ENCODE measurements around the gene PHF10. TPM values are rescaled to one million over a fixed set of nuclear protein-coding genes. Genes with fewer than 3 reads are reported as not detected.

The PHF10 gene
- total and polyA plus RNA-seq, 7 experiments from 2014 or later = 17.1 to 124 (median 75.7) TPM

GRCh38 chr6:169692516-169692915 lies 31.8 kb downstream of the PHF10 start:
- no peaks in the 10 kb centered on the region for H3K27me3 ChIP-seq (ENCODE audit: control insufficient read depth in 2 of 2, insufficient read depth in 2 of 2, low read length in 2 of 2)
- intact Hi-C loops (cut with micrococcal nuclease) = no loop called here
- no peak overlapping the region for H3K27ac ChIP-seq (ENCODE audit: low read depth, low read length)
- H3K4me3 Mint-ChIP-seq = no peak overlapping the region
- ChIA-PET CTCF (no interaction called here), POLR2A (interaction anchor here (1.9 kb wide), 1 partner anchor 9 kb away, joined by 10 read pairs; the partner anchor contains the start of genes C6orf120 and WDR27)
- no peaks in the 10 kb centered on the region for H3K4me1 ChIP-seq (ENCODE audit: control insufficient read depth in 2 of 2, insufficient read depth in 2 of 2, low read length in 2 of 2)
- H3K36me3 Mint-ChIP-seq = peaks cover 5 to 60% (median 49%) of the 10 kb centered on the region in 5 donors
- DNase-seq = no peak
- H3K27ac Mint-ChIP-seq = no peak overlapping the region
- H3K36me3 ChIP-seq (ENCODE audit: control insufficient read depth in 2 of 3, insufficient read depth in 3 of 3, low read length in 3 of 3) = peaks cover 0 to 6% (median 1%) of the 10 kb centered on the region in 3 experiments
- H3K9me3 Mint-ChIP-seq = peaks cover 5 to 28% (median 9%) of the 10 kb centered on the region in 11 donors
- H3K9me3 ChIP-seq (ENCODE audit: control insufficient read depth in 2 of 3, low read length in 3 of 3) = peaks cover 0 to 4% (median 0%) of the 10 kb centered on the region in 3 experiments
- H3K4me3 ChIP-seq (ENCODE audit: low read length) = no peak overlapping the region
- no peaks in the 10 kb centered on the region for H3K27me3 Mint-ChIP-seq
- no peak for ATAC-seq
- H3K4me1 Mint-ChIP-seq = peaks cover 4 to 12% (median 6%) of the 10 kb centered on the region in 7 donors

- Mint-ChIP-seq H3K4me3 (no peak overlapping the region), H3K36me3 (peaks cover 11 to 71% (median 62%) of the 10 kb centered on the region in 5 donors), H3K9me3 (peaks cover 6 to 33% (median 13%) of the 10 kb centered on the region in 11 donors), H3K4me1 (peaks cover 4 to 12% (median 6%) of the 10 kb centered on the region in 7 donors), H3K27ac (no peak overlapping the region), H3K27me3 (no peaks in the 10 kb centered on the region)
- ChIA-PET CTCF (no interaction called here), POLR2A (no interaction called here)
- no peak overlapping the region for H3K4me3 ChIP-seq (ENCODE audit: low read length)
- H3K36me3 ChIP-seq (ENCODE audit: control insufficient read depth in 2 of 3, insufficient read depth in 3 of 3, low read length in 3 of 3) = peaks cover 0 to 12% (median 5%) of the 10 kb centered on the region in 3 experiments
- ATAC-seq = no peak
- DNase-seq = no peak
- intact Hi-C loops (cut with micrococcal nuclease) = no loop called here
- no peaks in the 10 kb centered on the region for H3K4me1 ChIP-seq (ENCODE audit: control insufficient read depth in 2 of 2, insufficient read depth in 2 of 2, low read length in 2 of 2)
- H3K27ac ChIP-seq (ENCODE audit: low read depth, low read length) = no peak overlapping the region
- H3K27me3 ChIP-seq (ENCODE audit: control insufficient read depth in 2 of 2, insufficient read depth in 2 of 2, low read length in 2 of 2) = no peaks in the 10 kb centered on the region
- H3K9me3 ChIP-seq (ENCODE audit: control insufficient read depth in 2 of 3, low read length in 3 of 3) = peaks cover 0 to 6% (median 0%) of the 10 kb centered on the region in 3 experiments
Measured at GRCh38 chr6:169691260-169691659, 33.0 kb downstream of the PHF10 start.

GRCh38 chr6:169689287-169689686 lies 35.0 kb downstream of the PHF10 start:
- Histone ChIP-seq H3K36me3 (ENCODE audit: control insufficient read depth in 2 of 3, insufficient read depth in 3 of 3, low read length in 3 of 3) (peaks cover 0 to 15% (median 5%) of the 10 kb centered on the region in 3 experiments), H3K9me3 (ENCODE audit: control insufficient read depth in 2 of 3, low read length in 3 of 3) (peaks cover 0 to 12% (median 4%) of the 10 kb centered on the region in 3 experiments), H3K4me1 (ENCODE audit: control insufficient read depth in 2 of 2, insufficient read depth in 2 of 2, low read length in 2 of 2) (no peaks in the 10 kb centered on the region), H3K4me3 (ENCODE audit: low read length) (no peak overlapping the region), H3K27me3 (ENCODE audit: control insufficient read depth in 2 of 2, insufficient read depth in 2 of 2, low read length in 2 of 2) (no peaks in the 10 kb centered on the region), H3K27ac (ENCODE audit: low read depth, low read length) (no peak overlapping the region)
- Mint-ChIP-seq H3K27me3 (no peaks in the 10 kb centered on the region), H3K4me1 (peaks cover 2 to 10% (median 5%) of the 10 kb centered on the region in 7 donors), H3K9me3 (peaks cover 7 to 40% (median 25%) of the 10 kb centered on the region in 11 donors), H3K27ac (no peak overlapping the region), H3K4me3 (no peak overlapping the region), H3K36me3 (peaks cover 15 to 78% (median 70%) of the 10 kb centered on the region in 5 donors)
- CTCF ChIA-PET = interaction anchor here (0.6 kb wide), 1 partner anchor 28 kb away, joined by 4 read pairs; no protein-coding TSS in a partner anchor
- intact Hi-C loops (cut with micrococcal nuclease) = no loop called here
- no peak for ATAC-seq
- no peak for DNase-seq
- POLR2A ChIA-PET = interaction anchor here (1.2 kb wide), 1 partner anchor 34 kb away, joined by 3 read pairs; no protein-coding TSS in a partner anchor

DNA sequence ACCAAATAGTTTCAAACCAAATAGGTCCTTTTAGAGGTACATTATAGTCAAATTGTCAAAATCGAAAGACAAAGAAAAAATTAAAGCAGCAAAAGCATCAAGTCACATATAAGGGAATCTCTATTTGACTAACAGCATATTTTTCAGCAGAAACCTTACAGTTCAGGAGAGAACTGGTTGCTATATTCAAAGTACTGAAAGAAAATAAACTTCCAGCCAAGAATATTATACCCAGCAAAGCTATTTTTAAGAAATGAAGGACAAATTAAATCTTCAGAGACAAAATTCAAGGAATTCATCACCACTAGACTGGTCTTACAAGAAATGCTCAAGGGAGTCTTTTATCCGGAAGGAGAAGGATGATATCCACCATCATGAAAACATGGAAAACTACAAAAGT lies 38.4 kb downstream of the PHF10 start:
- H3K9me3 Mint-ChIP-seq = peaks cover 3 to 28% (median 19%) of the 10 kb centered on the region in 11 donors
- DNase-seq = no peak
- Histone ChIP-seq H3K27me3 (ENCODE audit: control insufficient read depth in 2 of 2, insufficient read depth in 2 of 2, low read length in 2 of 2) (no peaks in the 10 kb centered on the region), H3K36me3 (ENCODE audit: control insufficient read depth in 2 of 3, insufficient read depth in 3 of 3, low read length in 3 of 3) (peaks cover 0 to 30% (median 5%) of the 10 kb centered on the region in 3 experiments), H3K4me3 (ENCODE audit: low read length) (no peak overlapping the region), H3K4me1 (ENCODE audit: control insufficient read depth in 2 of 2, insufficient read depth in 2 of 2, low read length in 2 of 2) (no peaks in the 10 kb centered on the region), H3K9me3 (ENCODE audit: control insufficient read depth in 2 of 3, low read length in 3 of 3) (peaks cover 0 to 12% (median 4%) of the 10 kb centered on the region in 3 experiments), H3K27ac (ENCODE audit: low read depth, low read length) (no peak overlapping the region)
- H3K4me3 Mint-ChIP-seq = no peak overlapping the region
- ChIA-PET CTCF (no interaction called here), POLR2A (interaction anchor here (0.6 kb wide), 1 partner anchor 66 kb away, joined by 3 read pairs; the partner anchor contains the start of genes DYNLT2 and ERMARD)
- no peak for ATAC-seq
- H3K27ac Mint-ChIP-seq = no peak overlapping the region
- no peaks in the 10 kb centered on the region for H3K27me3 Mint-ChIP-seq
- peaks cover 0 to 14% (median 10%) of the 10 kb centered on the region in 7 donors for H3K4me1 Mint-ChIP-seq
- intact Hi-C loops (cut with micrococcal nuclease) = no loop called here
- H3K36me3 Mint-ChIP-seq = peaks cover 14 to 89% (median 78%) of the 10 kb centered on the region in 5 donors

GRCh38 chr6:169684056-169684455 lies 40.2 kb downstream of the PHF10 start:
- intact Hi-C loops (cut with micrococcal nuclease) = no loop called here
- peaks cover 20 to 91% (median 83%) of the 10 kb centered on the region in 5 donors for H3K36me3 Mint-ChIP-seq
- no peaks in the 10 kb centered on the region for H3K4me1 ChIP-seq (ENCODE audit: control insufficient read depth in 2 of 2, insufficient read depth in 2 of 2, low read length in 2 of 2)
- no peak overlapping the region for H3K27ac Mint-ChIP-seq
- no peak overlapping the region for H3K27ac ChIP-seq (ENCODE audit: low read depth, low read length)
- DNase-seq (no peak), ATAC-seq (no peak)
- peaks cover 0 to 30% (median 5%) of the 10 kb centered on the region in 3 experiments for H3K36me3 ChIP-seq (ENCODE audit: control insufficient read depth in 2 of 3, insufficient read depth in 3 of 3, low read length in 3 of 3)
- H3K4me3 ChIP-seq (ENCODE audit: low read length) = no peak overlapping the region
- H3K4me3 Mint-ChIP-seq = no peak overlapping the region
- peaks cover 3 to 35% (median 20%) of the 10 kb centered on the region in 11 donors for H3K9me3 Mint-ChIP-seq
- H3K27me3 ChIP-seq (ENCODE audit: control insufficient read depth in 2 of 2, insufficient read depth in 2 of 2, low read length in 2 of 2) = no peaks in the 10 kb centered on the region
- peaks cover 0 to 11% (median 5%) of the 10 kb centered on the region in 7 donors for H3K4me1 Mint-ChIP-seq
- CTCF ChIA-PET = no interaction called here
- H3K9me3 ChIP-seq (ENCODE audit: control insufficient read depth in 2 of 3, low read length in 3 of 3) = peaks cover 0 to 12% (median 4%) of the 10 kb centered on the region in 3 experiments
- POLR2A ChIA-PET = no interaction called here
- H3K27me3 Mint-ChIP-seq = no peaks in the 10 kb centered on the region

GRCh38 chr6:169678342-169678741 lies 46.0 kb downstream of the PHF10 start:
- Histone ChIP-seq H3K4me3 (ENCODE audit: low read length) (no peak overlapping the region), H3K9me3 (ENCODE audit: control insufficient read depth in 2 of 3, low read length in 3 of 3) (no peaks in the 10 kb centered on the region), H3K27me3 (ENCODE audit: control insufficient read depth in 2 of 2, insufficient read depth in 2 of 2, low read length in 2 of 2) (no peaks in the 10 kb centered on the region), H3K4me1 (ENCODE audit: control insufficient read depth in 2 of 2, insufficient read depth in 2 of 2, low read length in 2 of 2) (no peaks in the 10 kb centered on the region), H3K27ac (ENCODE audit: low read depth, low read length) (no peak overlapping the region), H3K36me3 (ENCODE audit: control insufficient read depth in 2 of 3, insufficient read depth in 3 of 3, low read length in 3 of 3) (peaks cover 0 to 15% (median 0%) of the 10 kb centered on the region in 3 experiments)
- no peak for ATAC-seq
- Mint-ChIP-seq H3K4me1 (peaks cover 0 to 8% (median 3%) of the 10 kb centered on the region in 7 donors), H3K4me3 (no peak overlapping the region), H3K36me3 (peaks cover 15 to 75% (median 61%) of the 10 kb centered on the region in 5 donors), H3K27ac (no peak overlapping the region), H3K27me3 (no peaks in the 10 kb centered on the region), H3K9me3 (peaks cover 0 to 21% (median 4%) of the 10 kb centered on the region in 11 donors)
- intact Hi-C loops (cut with micrococcal nuclease) = no loop called here
- ChIA-PET POLR2A (no interaction called here), CTCF (no interaction called here)
- no peak for DNase-seq

GRCh38 chr6:169677096-169677495 lies 47.2 kb downstream of the PHF10 start:
- ATAC-seq = no peak
- Mint-ChIP-seq H3K4me3 (no peak overlapping the region), H3K27me3 (no peaks in the 10 kb centered on the region), H3K9me3 (peaks cover 0 to 19% (median 4%) of the 10 kb centered on the region in 11 donors), H3K27ac (no peak overlapping the region), H3K36me3 (peaks cover 11 to 70% (median 49%) of the 10 kb centered on the region in 5 donors), H3K4me1 (peaks cover 0 to 1% (median 0%) of the 10 kb centered on the region in 7 donors)
- H3K27me3 ChIP-seq (ENCODE audit: control insufficient read depth in 2 of 2, insufficient read depth in 2 of 2, low read length in 2 of 2) = no peaks in the 10 kb centered on the region
- no peak for DNase-seq
- peaks cover 0 to 12% (median 0%) of the 10 kb centered on the region in 3 experiments for H3K36me3 ChIP-seq (ENCODE audit: control insufficient read depth in 2 of 3, insufficient read depth in 3 of 3, low read length in 3 of 3)
- no peaks in the 10 kb centered on the region for H3K4me1 ChIP-seq (ENCODE audit: control insufficient read depth in 2 of 2, insufficient read depth in 2 of 2, low read length in 2 of 2)
- ChIA-PET POLR2A (no interaction called here), CTCF (no interaction called here)
- H3K27ac ChIP-seq (ENCODE audit: low read depth, low read length) = no peak overlapping the region
- intact Hi-C loops (cut with micrococcal nuclease) = no loop called here
- H3K9me3 ChIP-seq (ENCODE audit: control insufficient read depth in 2 of 3, low read length in 3 of 3) = no peaks in the 10 kb centered on the region
- H3K4me3 ChIP-seq (ENCODE audit: low read length) = no peak overlapping the region

Data from naive thymus-derived CD4-positive, alpha-beta T cell (primary cell).